ENCODE data around the gene TNRC6C.

TNRC6C gene

DNA sequence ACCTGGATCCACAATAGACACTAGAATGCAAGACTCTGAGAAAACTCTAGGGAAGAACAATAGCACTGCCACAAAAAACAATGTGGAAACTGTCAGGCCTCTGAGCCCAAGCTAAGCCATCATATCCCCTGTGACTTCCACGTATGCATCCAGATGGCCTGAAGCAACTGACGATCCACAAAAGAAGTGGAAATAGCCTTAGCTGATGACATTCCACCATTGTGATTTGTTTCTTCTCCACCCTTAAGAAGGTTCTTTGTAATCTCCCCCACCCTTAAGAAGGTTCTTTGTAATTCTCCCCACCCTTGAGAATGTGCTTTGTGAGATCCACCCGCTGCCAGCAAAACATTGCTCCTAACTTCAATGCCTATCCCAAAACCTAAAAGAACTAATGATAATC, 39.2 kb upstream of the TNRC6C start:
- no peak overlapping the region for H3K4me3 ChIP-seq (ENCODE audit: low read length in 2 of 2)
- no peak overlapping the region for H2AK5ac ChIP-seq (ENCODE audit: low read depth, low read length)
- H3K9ac ChIP-seq (ENCODE audit: low read depth, low read length, poor library complexity), result no peak overlapping the region
- no peak overlapping the region for H2BK5ac ChIP-seq (ENCODE audit: low read length)
- no peak overlapping the region for H4K91ac ChIP-seq (ENCODE audit: low read depth, low read length, poor library complexity)
- no peak for DNase-seq (ENCODE audit: low spot score)
- H3K4me2 ChIP-seq (ENCODE audit: insufficient read depth, low read length, poor library complexity, severe bottlenecking), result no peak overlapping the region
- no peak overlapping the region for H3K18ac ChIP-seq (ENCODE audit: low read length)
- WGBS, 2 donors (ENCODE audit: extremely low coverage in 2 of 2, insufficient read length in 2 of 2, insufficient replicate concordance in 1 of 2), result no CpG with 5 or more reads among the region's 3 CpGs
- H3K27ac ChIP-seq (replicated peaks; ENCODE audit: low read length), result no peak overlapping the region
- H3K9me3 ChIP-seq (replicated peaks in 1 of 2; ENCODE audit: control insufficient read depth in 2 of 2, insufficient read depth in 1 of 2, low read depth in 1 of 2, low read length in 2 of 2), result peaks cover 0 to 2% of the 10 kb centered on the region in 2 donors
- no peak overlapping the region for H2AFZ ChIP-seq (ENCODE audit: low read length)
- H3K4me1 ChIP-seq (ENCODE audit: control insufficient read depth in 2 of 2, insufficient read depth in 1 of 2, low read depth in 1 of 2, low read length in 2 of 2), result peaks cover 2 to 3% of the 10 kb centered on the region in 2 donors
- H3K27me3 ChIP-seq (ENCODE audit: control insufficient read depth in 3 of 3, insufficient read depth in 3 of 3, low read depth in 1 of 3, low read length in 3 of 3), result peaks cover 0 to 31% (median 0%) of the 10 kb centered on the region in 3 experiments
- no peak overlapping the region for H3K4ac ChIP-seq (ENCODE audit: low read length)
- H3K14ac ChIP-seq (ENCODE audit: low read length), result no peak overlapping the region
- no peak overlapping the region for H2BK12ac ChIP-seq (ENCODE audit: low read length)
- H2BK15ac ChIP-seq (ENCODE audit: low read length), result no peak overlapping the region
- H3K23ac ChIP-seq (ENCODE audit: low read depth, low read length, poor library complexity), result no peak overlapping the region
- no peaks in the 10 kb centered on the region for H3K36me3 ChIP-seq (replicated peaks in 1 of 2; ENCODE audit: control insufficient read depth in 2 of 2, insufficient read depth in 2 of 2, low read length in 2 of 2)
- H4K8ac ChIP-seq (ENCODE audit: low read depth, low read length), result no peak overlapping the region
- H2BK120ac ChIP-seq (ENCODE audit: low read depth, low read length), result no peak overlapping the region
- H3K79me1 ChIP-seq (ENCODE audit: low read depth, low read length), result no peaks in the 10 kb centered on the region

DNA sequence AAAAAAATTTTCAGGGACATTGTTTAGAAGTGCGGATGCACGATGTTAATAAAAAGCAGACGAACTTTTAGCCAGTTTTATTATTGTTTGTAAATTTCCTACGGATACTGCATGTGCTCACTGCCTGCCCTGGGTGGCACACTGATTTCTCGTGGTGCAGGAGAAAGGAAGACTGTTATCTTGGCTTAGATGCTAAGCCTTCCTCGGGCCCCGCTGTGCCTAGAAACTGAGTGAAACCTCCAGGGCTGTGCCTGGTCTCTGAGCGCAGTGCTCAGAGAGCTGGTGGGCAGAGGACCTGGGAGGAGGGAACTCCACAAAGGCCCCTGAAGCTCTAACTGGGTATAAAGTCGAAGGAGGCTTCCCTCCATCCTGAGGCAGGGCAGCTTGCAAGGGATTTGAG, 35.4 kb upstream of the TNRC6C start:
- Histone ChIP-seq H3K27ac (replicated peaks; ENCODE audit: low read length) (no peak overlapping the region), H2AFZ (ENCODE audit: low read length) (no peak overlapping the region), H3K14ac (ENCODE audit: low read length) (no peak overlapping the region), H3K18ac (ENCODE audit: low read length) (peak overlapping the region; percentile 23), H3K4ac (ENCODE audit: low read length) (peak overlapping the region; percentile 19), H3K79me1 (ENCODE audit: low read depth, low read length) (no peaks in the 10 kb centered on the region), H3K27me3 (ENCODE audit: control insufficient read depth in 3 of 3, insufficient read depth in 3 of 3, low read depth in 1 of 3, low read length in 3 of 3) (peaks cover 0 to 7% (median 0%) of the 10 kb centered on the region in 3 experiments), H3K23ac (ENCODE audit: low read depth, low read length, poor library complexity) (no peak overlapping the region), H2AK5ac (ENCODE audit: low read depth, low read length) (peak overlapping the region; percentile 73), H2BK12ac (ENCODE audit: low read length) (peak overlapping the region; percentile 68), H3K9me3 (replicated peaks in 1 of 2; ENCODE audit: control insufficient read depth in 2 of 2, insufficient read depth in 1 of 2, low read depth in 1 of 2, low read length in 2 of 2) (peaks cover 0 to 3% of the 10 kb centered on the region in 2 donors), H2BK15ac (ENCODE audit: low read length) (no peak overlapping the region), H3K4me3 (ENCODE audit: low read length in 2 of 2) (no peak overlapping the region), H3K36me3 (replicated peaks in 1 of 2; ENCODE audit: control insufficient read depth in 2 of 2, insufficient read depth in 2 of 2, low read length in 2 of 2) (no peaks in the 10 kb centered on the region), H2BK120ac (ENCODE audit: low read depth, low read length) (peak overlapping the region; percentile 53), H3K9ac (ENCODE audit: low read depth, low read length, poor library complexity) (peak overlapping the region; percentile 9), H2BK5ac (ENCODE audit: low read length) (no peak overlapping the region), H3K4me1 (ENCODE audit: control insufficient read depth in 2 of 2, insufficient read depth in 1 of 2, low read depth in 1 of 2, low read length in 2 of 2) (peaks cover 11 to 13% of the 10 kb centered on the region in 2 donors), H4K8ac (ENCODE audit: low read depth, low read length) (no peak overlapping the region), H4K91ac (ENCODE audit: low read depth, low read length, poor library complexity) (no peak overlapping the region), H3K4me2 (ENCODE audit: insufficient read depth, low read length, poor library complexity, severe bottlenecking) (no peak overlapping the region)
- DNase-seq (ENCODE audit: low spot score), result no peak
- no CpG with 5 or more reads among the region's 9 CpGs for WGBS, 2 donors (ENCODE audit: extremely low coverage in 2 of 2, insufficient read length in 2 of 2, insufficient replicate concordance in 1 of 2)

DNA sequence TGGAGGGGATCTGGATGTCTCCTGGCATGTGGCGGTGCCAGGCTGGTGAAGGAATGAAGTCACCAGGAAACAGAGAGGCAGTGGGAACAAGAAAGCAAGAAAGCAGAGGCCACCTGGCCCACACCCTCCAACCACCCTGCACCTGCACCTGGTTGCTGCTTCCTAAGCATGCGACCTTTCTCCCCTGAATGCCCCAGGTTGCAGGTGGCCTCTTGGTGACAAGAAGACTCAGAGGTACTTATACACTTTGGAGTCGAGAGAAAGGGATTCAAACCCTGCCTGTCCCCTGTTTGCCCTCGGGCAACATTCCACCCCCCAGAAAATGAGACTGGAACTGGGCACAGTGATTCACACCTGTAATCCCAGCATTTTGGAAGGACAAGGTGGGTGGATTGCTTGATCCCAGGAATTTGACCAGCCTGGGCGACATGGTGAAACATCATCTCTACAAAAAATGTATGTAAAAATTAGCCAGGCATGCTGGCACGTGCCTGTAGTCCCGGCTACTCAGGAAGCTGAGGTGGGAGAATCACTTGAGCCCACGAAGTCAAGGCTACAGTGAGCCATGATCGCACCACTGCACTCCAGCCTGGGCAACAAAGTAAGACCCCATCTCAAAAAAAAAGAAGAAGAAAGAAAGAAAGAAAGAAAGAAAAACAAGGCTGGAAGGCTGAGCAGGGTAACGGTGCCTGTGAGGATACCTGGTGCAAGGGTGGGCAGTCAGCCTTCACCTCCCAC, 34.6 kb upstream of the TNRC6C start:
- peaks cover 0 to 2% of the 10 kb centered on the region in 2 donors for H3K9me3 ChIP-seq (replicated peaks in 1 of 2; ENCODE audit: control insufficient read depth in 2 of 2, insufficient read depth in 1 of 2, low read depth in 1 of 2, low read length in 2 of 2)
- peak overlapping the region; percentile 68 for H3K18ac ChIP-seq (ENCODE audit: low read length)

DNA sequence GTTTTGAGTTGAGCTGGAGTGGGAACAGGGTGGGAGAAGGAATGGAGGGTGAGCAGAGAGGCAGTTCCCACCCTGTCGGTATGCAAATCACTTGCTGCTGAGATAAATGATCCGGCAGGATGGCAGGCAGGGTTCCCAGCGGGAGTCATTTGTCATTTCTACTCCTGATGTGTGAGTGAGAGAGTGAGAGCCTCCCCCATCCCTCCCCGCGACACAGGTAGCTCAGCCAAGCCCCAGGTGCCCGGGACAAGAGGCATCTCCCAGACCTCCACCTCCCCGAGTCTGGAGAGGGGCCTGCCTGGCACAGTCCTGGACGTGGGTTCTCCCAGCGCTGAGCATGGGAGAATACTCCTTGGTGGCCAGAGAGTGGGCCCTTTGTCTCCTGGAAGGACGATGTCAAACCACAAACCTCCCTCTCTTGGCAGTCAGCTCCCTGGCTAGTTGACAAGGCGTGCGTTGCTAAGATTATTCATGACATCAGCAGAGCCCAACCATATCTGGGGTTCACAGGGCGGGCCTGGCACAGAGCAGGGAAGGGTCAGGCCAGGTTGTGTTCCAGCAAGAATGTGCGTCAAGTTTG, 33.7 kb upstream of the TNRC6C start:
- WGBS, 2 donors (ENCODE audit: extremely low coverage in 2 of 2, insufficient read length in 2 of 2, insufficient replicate concordance in 1 of 2), result no CpG with 5 or more reads among the region's 14 CpGs
- no peak overlapping the region for H2BK15ac ChIP-seq (ENCODE audit: low read length)
- no peaks in the 10 kb centered on the region for H3K36me3 ChIP-seq (replicated peaks in 1 of 2; ENCODE audit: control insufficient read depth in 2 of 2, insufficient read depth in 2 of 2, low read length in 2 of 2)
- no peak overlapping the region for H3K4ac ChIP-seq (ENCODE audit: low read length)
- H3K4me1 ChIP-seq (ENCODE audit: control insufficient read depth in 2 of 2, insufficient read depth in 1 of 2, low read depth in 1 of 2, low read length in 2 of 2), result peaks cover 12 to 20% of the 10 kb centered on the region in 2 donors
- no peak overlapping the region for H4K91ac ChIP-seq (ENCODE audit: low read depth, low read length, poor library complexity)
- H3K9me3 ChIP-seq (replicated peaks in 1 of 2; ENCODE audit: control insufficient read depth in 2 of 2, insufficient read depth in 1 of 2, low read depth in 1 of 2, low read length in 2 of 2), result peaks cover 0 to 2% of the 10 kb centered on the region in 2 donors
- H3K18ac ChIP-seq (ENCODE audit: low read length), result peak overlapping the region; percentile 13
- H3K27me3 ChIP-seq (ENCODE audit: control insufficient read depth in 3 of 3, insufficient read depth in 3 of 3, low read depth in 1 of 3, low read length in 3 of 3), result peaks cover 0 to 10% (median 0%) of the 10 kb centered on the region in 3 experiments
- no peak overlapping the region for H2AK5ac ChIP-seq (ENCODE audit: low read depth, low read length)
- H2BK12ac ChIP-seq (ENCODE audit: low read length), result no peak overlapping the region
- no peak overlapping the region for H3K9ac ChIP-seq (ENCODE audit: low read depth, low read length, poor library complexity)
- H3K27ac ChIP-seq (replicated peaks; ENCODE audit: low read length), result no peak overlapping the region
- H2BK5ac ChIP-seq (ENCODE audit: low read length), result no peak overlapping the region
- H3K23ac ChIP-seq (ENCODE audit: low read depth, low read length, poor library complexity), result no peak overlapping the region
- no peak overlapping the region for H2BK120ac ChIP-seq (ENCODE audit: low read depth, low read length)
- H3K79me1 ChIP-seq (ENCODE audit: low read depth, low read length), result no peaks in the 10 kb centered on the region
- no peak overlapping the region for H3K4me3 ChIP-seq (ENCODE audit: low read length in 2 of 2)
- no peak overlapping the region for H3K4me2 ChIP-seq (ENCODE audit: insufficient read depth, low read length, poor library complexity, severe bottlenecking)
- H2AFZ ChIP-seq (ENCODE audit: low read length), result no peak overlapping the region
- no peak for DNase-seq (ENCODE audit: low spot score)
- no peak overlapping the region for H3K14ac ChIP-seq (ENCODE audit: low read length)
- no peak overlapping the region for H4K8ac ChIP-seq (ENCODE audit: low read depth, low read length)

More for the DNA sequence above, 34.6 kb upstream of the TNRC6C start:
- no peak overlapping the region for H3K9ac ChIP-seq (ENCODE audit: low read depth, low read length, poor library complexity)
- no CpG with 5 or more reads among the region's 10 CpGs for WGBS, 2 donors (ENCODE audit: extremely low coverage in 2 of 2, insufficient read length in 2 of 2, insufficient replicate concordance in 1 of 2)
- H4K91ac ChIP-seq (ENCODE audit: low read depth, low read length, poor library complexity), result no peak overlapping the region
- peaks cover 12 to 17% of the 10 kb centered on the region in 2 donors for H3K4me1 ChIP-seq (ENCODE audit: control insufficient read depth in 2 of 2, insufficient read depth in 1 of 2, low read depth in 1 of 2, low read length in 2 of 2)
- no peak overlapping the region for H2AK5ac ChIP-seq (ENCODE audit: low read depth, low read length)
- H2BK5ac ChIP-seq (ENCODE audit: low read length), result no peak overlapping the region
- no peak overlapping the region for H3K27ac ChIP-seq (replicated peaks; ENCODE audit: low read length)
- no peaks in the 10 kb centered on the region for H3K36me3 ChIP-seq (replicated peaks in 1 of 2; ENCODE audit: control insufficient read depth in 2 of 2, insufficient read depth in 2 of 2, low read length in 2 of 2)
- no peak overlapping the region for H3K14ac ChIP-seq (ENCODE audit: low read length)
- no peak for DNase-seq (ENCODE audit: low spot score)
- no peaks in the 10 kb centered on the region for H3K79me1 ChIP-seq (ENCODE audit: low read depth, low read length)
- no peak overlapping the region for H2AFZ ChIP-seq (ENCODE audit: low read length)
- no peak overlapping the region for H2BK15ac ChIP-seq (ENCODE audit: low read length)
- H4K8ac ChIP-seq (ENCODE audit: low read depth, low read length), result no peak overlapping the region
- no peak overlapping the region for H3K4me2 ChIP-seq (ENCODE audit: insufficient read depth, low read length, poor library complexity, severe bottlenecking)
- H3K4me3 ChIP-seq (ENCODE audit: low read length in 2 of 2), result no peak overlapping the region
- H3K27me3 ChIP-seq (ENCODE audit: control insufficient read depth in 3 of 3, insufficient read depth in 3 of 3, low read depth in 1 of 3, low read length in 3 of 3), result peaks cover 0 to 7% (median 0%) of the 10 kb centered on the region in 3 experiments
- H2BK120ac ChIP-seq (ENCODE audit: low read depth, low read length), result no peak overlapping the region
- H2BK12ac ChIP-seq (ENCODE audit: low read length), result no peak overlapping the region
- no peak overlapping the region for H3K4ac ChIP-seq (ENCODE audit: low read length)
- H3K23ac ChIP-seq (ENCODE audit: low read depth, low read length, poor library complexity), result no peak overlapping the region

Data from neuronal stem cell (in vitro differentiated cells).